Ovary (tissue), 9 donors: ENCODE data around the gene C22orf31. TPM values are rescaled to one million over a fixed set of nuclear protein-coding genes. Genes with fewer than 3 reads are reported as not detected.

Experiments used
- DNase-seq, 5 donors: peaks; one replicate each; pipeline ENCODE4 v3.0.0-alpha.2; 2019 to 2020
- H3K27ac ChIP-seq, 2 donors: fragments of 200-600 bp; one replicate each; pipeline versions ENCODE4 v1.5.1 to v1.8.0; 2019 to 2022
- H3K27me3 ChIP-seq: fragments of 200-600 bp; one replicate; pipeline ENCODE4 v1.8.0; 2022
- H3K36me3 ChIP-seq: fragments of 200-600 bp; sonication (generic); one replicate; pipeline ENCODE4 v1.5.1; 2019
- H3K4me1 ChIP-seq: one replicate; pipeline ENCODE4 v1.8.1; 2013; ENCODE audit warnings: mild to moderate bottlenecking, moderate library complexity; ENCODE audit not compliant: insufficient read depth
- H3K4me3 ChIP-seq: fragments of 200-600 bp; sonication (generic); one replicate; pipeline ENCODE4 v1.5.1; 2017
- H3K9me3 ChIP-seq, 2 donors: fragments of 200-600 bp in 1 of 2; sonication (generic) in 1 of 2; one replicate each; pipeline versions ENCODE4 v1.5.1 to v1.8.1; 2013 to 2019; ENCODE audit warnings: mild to moderate bottlenecking in 1 of 2, moderate library complexity in 1 of 2
- CTCF ChIP-seq, 3 donors: fragments of 450-650 bp in 2 of 3; fragments of 200-600 bp in 1 of 3; IDR thresholded peaks; one replicate each; pipeline versions ENCODE4 v1.5.1 to v1.8.0; 2016 to 2022; ENCODE audit warnings: antibody characterized with exemption in 3 of 3, mild to moderate bottlenecking in 1 of 3
- EP300 ChIP-seq: sonication (generic); formaldehyde crosslinking; IDR thresholded peaks from one replicate; pipeline ENCODE4 v1.6.1; 2017; ENCODE audit warnings: antibody characterized with exemption
- POLR2A ChIP-seq: fragments of 450-650 bp; IDR thresholded peaks from one replicate; pipeline ENCODE4 v1.6.1; 2017; ENCODE audit warnings: antibody characterized with exemption, mild to moderate bottlenecking, moderate library complexity
- WGBS, 3 donors: extraction: QIAGEN DNeasy Blood & Tissue Kit in 1 of 3; methylation state at CpG; one replicate each; pipeline versions ENCODE4 v1.1.5 to v1.1.7; 2013 to 2017; 5-methylcytosine and 5-hydroxymethylcytosine counted together
- intact Hi-C, 4 donors: fragments of 100-400 bp; cut with DNase I; formaldehyde crosslinking; loops; one replicate each; pipeline versions ENCODE4 v1.11.0 to v1.15.1; 2022 to 2023
- polyA plus RNA-seq, 2 donors: library from polyadenylated mRNA; stranded (reverse); fragments of 200-250 nt in 1 of 2; fragments of 350-450 nt in 1 of 2; fragmentation: Illumina TruSeq in 1 of 2; extraction: RNeasy Lipid Tissue Mini Kit (QIAGEN cat#74804) in 1 of 2; gene quantifications; one replicate each; pipeline ENCODE4 v1.2.3, GENCODE V29; 2013 to 2014
- total RNA-seq, 7 donors: library from RNA; depleted of rRNA in 2 of 7; stranded (reverse); fragments of >200 nt in 2 of 7; fragmentation: NEBNext Ultra II Directional in 3 of 7; extraction: Animal tissue kit (Norgen Biotek cat#: 25700) in 3 of 7; gene quantifications; one replicate each; pipeline versions ENCODE4 v1.1.0 to v1.2.4, GENCODE V29; 2016 to 2023
- donor health status: DM: no; HTN: no; CAD: no; lungs with moderate emphysema.
- donor health status: DM: no; HTN: no; CAD: no.
- donor health status: Bipolar disorder and iron deficiency.
- donor health status: DM: yes; HTN: yes; CAD: no.
- donor health status: DM: no; HTN: no; CAD: no.
- donor health status: DM: yes; HTN: yes; CAD: no.

Gene C22orf31
- total and polyA plus RNA-seq, 9 donors = 0.20 to 0.92 (median 0.35) TPM; not detected in 2

- no peak overlapping the region for H3K4me3 ChIP-seq
- TF ChIP-seq CTCF (IDR thresholded peaks at IDR 0.05) (no peak), POLR2A (no peak), EP300 (no peak)
- H3K4me1 ChIP-seq = peaks cover 14% of the 10 kb centered on the region
- no peak overlapping the region for H3K27ac ChIP-seq
- intact Hi-C loops = no loop called here
- H3K9me3 ChIP-seq = no peaks in the 10 kb centered on the region
- 91 to 95% (median 93%) methylated on average over 4 of the region's 4 CpGs for WGBS, 3 donors
- H3K27me3 ChIP-seq = no peaks in the 10 kb centered on the region
- DNase-seq = no peak
- H3K36me3 ChIP-seq = no peaks in the 10 kb centered on the region
Observed at GRCh38 chr22:29028468-29028867, 33.2 kb downstream of the C22orf31 start.

GRCh38 chr22:29026579-29026978 lies 35.1 kb downstream of the C22orf31 start:
- 93 to 98% (median 94%) methylated on average over 3 of the region's 3 CpGs for WGBS, 3 donors
- no peak for DNase-seq
- H3K36me3 ChIP-seq = no peaks in the 10 kb centered on the region
- H3K4me3 ChIP-seq = no peak overlapping the region
- TF ChIP-seq CTCF (IDR thresholded peaks at IDR 0.05) (no peak), POLR2A (no peak), EP300 (no peak)
- no peak overlapping the region for H3K27ac ChIP-seq
- H3K4me1 ChIP-seq = peaks cover 6% of the 10 kb centered on the region
- no peaks in the 10 kb centered on the region for H3K9me3 ChIP-seq
- H3K27me3 ChIP-seq = no peaks in the 10 kb centered on the region
- intact Hi-C loops = no loop called here

- no peaks in the 10 kb centered on the region for H3K36me3 ChIP-seq
- no peaks in the 10 kb centered on the region for H3K4me1 ChIP-seq
- WGBS, 3 donors = 67 to 71% (median 71%) methylated on average over 3 of the region's 3 CpGs
- H3K9me3 ChIP-seq = no peaks in the 10 kb centered on the region
- no peak overlapping the region for H3K27ac ChIP-seq
- DNase-seq = no peak
- intact Hi-C loops = no loop called here
- no peak overlapping the region for H3K4me3 ChIP-seq
- TF ChIP-seq CTCF (IDR thresholded peaks at IDR 0.05) (no peak), EP300 (no peak), POLR2A (no peak)
- H3K27me3 ChIP-seq = no peaks in the 10 kb centered on the region
Observed at GRCh38 chr22:29023172-29023796, 38.3 kb downstream of the C22orf31 start.

- intact Hi-C loops = no loop called here
- H3K4me1 ChIP-seq = no peaks in the 10 kb centered on the region
Observed at GRCh38 chr22:29022101-29022817, 39.4 kb downstream of the C22orf31 start.

More at GRCh38 chr22:29022101-29022817, 39.4 kb downstream of the C22orf31 start:
- Histone ChIP-seq H3K4me3 (no peak overlapping the region), H3K36me3 (no peaks in the 10 kb centered on the region), H3K27ac (no peak overlapping the region), H3K9me3 (no peaks in the 10 kb centered on the region), H3K27me3 (no peaks in the 10 kb centered on the region)
- WGBS, 3 donors = 86 to 87% (median 87%) methylated on average over 6 of the region's 6 CpGs
- no peak for DNase-seq
- no peak for TF ChIP-seq EP300
- TF ChIP-seq POLR2A = no peak
- TF ChIP-seq CTCF (IDR thresholded peaks at IDR 0.05) = no peak
